ENCODE measurements around the gene EML3.

- TF ChIP-seq CTCF (IDR thresholded peaks at IDR 0.05) (no peak), POLR2A (IDR thresholded peaks at IDR 0.05) (no peak), POLR2AphosphoS5 (IDR thresholded peaks at IDR 0.05) (no peak)
Measured at GRCh38 chr11:62610814-62611704, 1.5 kb downstream of the EML3 start.

Data from upper lobe of left lung (tissue), 4 donors.